Gastrocnemius medialis (tissue), 4 donors: ENCODE measurements around the gene NAA40.

ENCODE experiments used
- CTCF ChIP-seq, 5 experiments: fragments of 450-650 bp in 3 of 5; fragments of 200-600 bp in 2 of 5; sonication (generic) in 2 of 5; IDR thresholded peaks in 4 of 5; conservative IDR thresholded peaks in 1 of 5; 1 replicate in 4 of 5; 2 replicates in 1 of 5; pipeline ENCODE4 v1.5.1; 2016 to 2019; ENCODE audit warnings: antibody characterized with exemption in 5 of 5, mild to moderate bottlenecking in 3 of 5, moderate library complexity in 3 of 5
- POLR2A ChIP-seq, 2 donors: fragments of 450-650 bp; IDR thresholded peaks; one replicate each; pipeline ENCODE4 v1.6.1; 2017; ENCODE audit warnings: antibody characterized with exemption in 2 of 2, mild to moderate bottlenecking in 2 of 2, moderate library complexity in 2 of 2

- TF ChIP-seq CTCF (IDR thresholded peaks at IDR 0.05 in 4 of 5, conservative IDR thresholded peaks at IDR 0.05 in 1 of 5) (peak; percentile 71 to 94 (median 92)), POLR2A (IDR thresholded peaks at IDR 0.05) (no peak)
Measured at GRCh38 chr11:64000026-64000739, 61.4 kb downstream of the NAA40 start.
